ENCODE data around the gene MRPL53. TPM values are rescaled to one million over a fixed set of nuclear protein-coding genes. Genes with fewer than 3 reads are reported as not detected.

MRPL53 gene
- total and polyA plus RNA-seq, 2 of the 13 experiments (the other 11 are each of a cell fraction or from before 2014, with no cell fraction given): 34.3 to 51.9 TPM

DNA sequence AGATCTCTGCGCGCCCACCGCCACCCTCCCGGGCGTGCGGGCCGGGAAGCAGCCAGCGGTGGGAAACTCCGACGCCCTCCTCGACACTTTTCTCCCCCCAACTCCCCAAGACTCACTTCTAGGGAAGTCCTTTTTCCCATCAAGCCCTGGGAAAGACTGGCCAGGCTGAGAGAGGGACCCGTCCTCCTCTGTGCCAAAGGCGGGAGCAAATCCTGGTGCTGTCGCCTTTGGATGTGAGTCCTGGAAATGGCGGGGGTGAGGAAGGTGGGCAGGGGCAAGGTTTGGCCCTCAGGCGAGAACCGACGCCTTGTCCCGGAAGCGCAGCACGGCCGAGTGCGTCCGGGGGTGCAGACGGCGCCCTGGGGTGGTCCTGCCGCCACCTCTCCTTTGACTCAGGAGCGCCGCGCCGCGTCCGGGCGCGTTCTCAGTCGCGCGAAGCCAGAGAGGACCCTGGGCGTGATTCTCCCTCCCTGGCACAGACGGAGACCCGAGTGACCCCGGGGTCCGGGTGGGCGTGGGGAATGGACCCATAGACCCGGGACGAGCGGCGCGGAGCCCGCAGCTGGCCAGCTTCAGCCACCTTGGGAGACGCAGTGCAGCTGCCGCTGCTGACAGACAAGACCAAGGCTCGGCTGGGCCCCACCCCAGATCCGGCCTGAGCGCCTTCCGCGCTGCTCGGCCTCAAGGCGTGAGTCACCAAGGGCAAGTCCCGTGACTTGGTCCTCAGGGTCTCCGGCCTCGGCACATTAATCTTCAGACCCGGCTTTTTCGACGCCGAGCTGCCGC, 30.4 kb upstream of the MRPL53 start (continued):
- TF ChIP-seq, protein P1, sequence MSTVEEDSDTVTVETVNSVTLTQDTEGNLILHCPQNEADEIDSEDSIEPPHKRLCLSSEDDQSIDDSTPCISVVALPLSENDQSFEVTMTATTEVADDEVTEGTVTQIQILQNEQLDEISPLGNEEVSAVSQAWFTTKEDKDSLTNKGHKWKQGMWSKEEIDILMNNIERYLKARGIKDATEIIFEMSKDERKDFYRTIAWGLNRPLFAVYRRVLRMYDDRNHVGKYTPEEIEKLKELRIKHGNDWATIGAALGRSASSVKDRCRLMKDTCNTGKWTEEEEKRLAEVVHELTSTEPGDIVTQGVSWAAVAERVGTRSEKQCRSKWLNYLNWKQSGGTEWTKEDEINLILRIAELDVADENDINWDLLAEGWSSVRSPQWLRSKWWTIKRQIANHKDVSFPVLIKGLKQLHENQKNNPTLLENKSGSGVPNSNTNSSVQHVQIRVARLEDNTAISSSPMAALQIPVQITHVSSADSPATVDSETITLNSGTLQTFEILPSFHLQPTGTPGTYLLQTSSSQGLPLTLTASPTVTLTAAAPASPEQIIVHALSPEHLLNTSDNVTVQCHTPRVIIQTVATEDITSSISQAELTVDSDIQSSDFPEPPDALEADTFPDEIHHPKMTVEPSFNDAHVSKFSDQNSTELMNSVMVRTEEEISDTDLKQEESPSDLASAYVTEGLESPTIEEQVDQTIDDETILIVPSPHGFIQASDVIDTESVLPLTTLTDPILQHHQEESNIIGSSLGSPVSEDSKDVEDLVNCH (CRISPR knock-in tag; IDR thresholded peaks at IDR 0.05): peak; percentile 40; the same call in 1 of the 2 replicates
- TF ChIP-seq TBX3 (IDR thresholded peaks at IDR 0.05; ENCODE audit: borderline replicate concordance) (peak; percentile 30; the same call in 1 of the 2 replicates), ZNF672 (CRISPR knock-in tag; IDR thresholded peaks at IDR 0.05) (no peak), ZNF10 (CRISPR knock-in tag; IDR thresholded peaks at IDR 0.05; ENCODE audit: borderline replicate concordance, low read depth) (no peak), NONO (IDR thresholded peaks at IDR 0.05) (no peak), NONO (CRISPR knock-in tag; conservative IDR thresholded peaks at IDR 0.05) (peak; percentile 70; the same call in 1 of the 2 replicates), ZNF569 (CRISPR knock-in tag; IDR thresholded peaks at IDR 0.05; ENCODE audit: borderline replicate concordance) (no peak), POLR2AphosphoS2 (IDR thresholded peaks at IDR 0.05; ENCODE audit: low read depth, low read length) (no peak), NR2F2 (IDR thresholded peaks at IDR 0.05; ENCODE audit: borderline replicate concordance, low read depth) (no peak), PAX8 (CRISPR knock-in tag; IDR thresholded peaks at IDR 0.05; ENCODE audit: borderline replicate concordance) (0 out of 2 replicates have a peak, but pooled peaks have one; percentile 55), ZNF256 (CRISPR knock-in tag; conservative IDR thresholded peaks at IDR 0.05) (no peak), SSRP1 (CRISPR knock-in tag; IDR thresholded peaks at IDR 0.05) (no peak), RFX5 (IDR thresholded peaks at IDR 0.05; ENCODE audit: low read depth, low read length) (no peak)
- TF ChIP-seq, protein P2, sequence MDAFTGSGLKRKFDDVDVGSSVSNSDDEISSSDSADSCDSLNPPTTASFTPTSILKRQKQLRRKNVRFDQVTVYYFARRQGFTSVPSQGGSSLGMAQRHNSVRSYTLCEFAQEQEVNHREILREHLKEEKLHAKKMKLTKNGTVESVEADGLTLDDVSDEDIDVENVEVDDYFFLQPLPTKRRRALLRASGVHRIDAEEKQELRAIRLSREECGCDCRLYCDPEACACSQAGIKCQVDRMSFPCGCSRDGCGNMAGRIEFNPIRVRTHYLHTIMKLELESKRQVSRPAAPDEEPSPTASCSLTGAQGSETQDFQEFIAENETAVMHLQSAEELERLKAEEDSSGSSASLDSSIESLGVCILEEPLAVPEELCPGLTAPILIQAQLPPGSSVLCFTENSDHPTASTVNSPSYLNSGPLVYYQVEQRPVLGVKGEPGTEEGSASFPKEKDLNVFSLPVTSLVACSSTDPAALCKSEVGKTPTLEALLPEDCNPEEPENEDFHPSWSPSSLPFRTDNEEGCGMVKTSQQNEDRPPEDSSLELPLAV (CRISPR knock-in tag; conservative IDR thresholded peaks at IDR 0.05; ENCODE audit: low read depth): no peak
- TF ChIP-seq, protein P3, sequence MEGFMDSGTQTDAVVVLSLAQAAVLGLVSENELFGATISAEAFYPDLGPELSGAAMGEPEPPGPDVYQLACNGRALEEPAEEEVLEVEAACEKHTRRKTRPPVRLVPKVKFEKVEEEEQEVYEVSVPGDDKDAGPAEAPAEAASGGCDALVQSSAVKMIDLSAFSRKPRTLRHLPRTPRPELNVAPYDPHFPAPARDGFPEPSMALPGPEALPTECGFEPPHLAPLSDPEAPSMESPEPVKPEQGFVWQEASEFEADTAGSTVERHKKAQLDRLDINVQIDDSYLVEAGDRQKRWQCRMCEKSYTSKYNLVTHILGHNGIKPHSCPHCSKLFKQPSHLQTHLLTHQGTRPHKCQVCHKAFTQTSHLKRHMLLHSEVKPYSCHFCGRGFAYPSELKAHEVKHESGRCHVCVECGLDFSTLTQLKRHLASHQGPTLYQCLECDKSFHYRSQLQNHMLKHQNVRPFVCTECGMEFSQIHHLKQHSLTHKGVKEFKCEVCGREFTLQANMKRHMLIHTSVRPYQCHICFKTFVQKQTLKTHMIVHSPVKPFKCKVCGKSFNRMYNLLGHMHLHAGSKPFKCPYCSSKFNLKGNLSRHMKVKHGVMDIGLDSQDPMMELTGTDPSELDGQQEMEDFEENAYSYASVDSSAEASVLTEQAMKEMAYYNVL (CRISPR knock-in tag; IDR thresholded peaks at IDR 0.05; ENCODE audit: borderline replicate concordance): peak; percentile 67
- TF ChIP-seq, protein P4, sequence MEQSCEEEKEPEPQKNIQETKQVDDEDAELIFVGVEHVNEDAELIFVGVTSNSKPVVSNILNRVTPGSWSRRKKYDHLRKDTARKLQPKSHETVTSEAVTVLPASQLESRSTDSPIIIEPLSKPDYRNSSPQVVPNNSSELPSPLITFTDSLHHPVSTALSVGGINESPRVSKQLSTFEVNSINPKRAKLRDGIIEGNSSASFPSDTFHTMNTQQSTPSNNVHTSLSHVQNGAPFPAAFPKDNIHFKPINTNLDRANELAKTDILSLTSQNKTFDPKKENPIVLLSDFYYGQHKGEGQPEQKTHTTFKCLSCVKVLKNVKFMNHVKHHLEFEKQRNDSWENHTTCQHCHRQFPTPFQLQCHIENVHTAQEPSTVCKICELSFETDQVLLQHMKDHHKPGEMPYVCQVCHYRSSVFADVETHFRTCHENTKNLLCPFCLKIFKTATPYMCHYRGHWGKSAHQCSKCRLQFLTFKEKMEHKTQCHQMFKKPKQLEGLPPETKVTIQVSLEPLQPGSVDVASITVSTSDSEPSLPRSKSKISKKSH (CRISPR knock-in tag; IDR thresholded peaks at IDR 0.05; ENCODE audit: borderline replicate concordance): peak; percentile 64; the same call in 1 of the 2 replicates
- TF ChIP-seq, protein P5, sequence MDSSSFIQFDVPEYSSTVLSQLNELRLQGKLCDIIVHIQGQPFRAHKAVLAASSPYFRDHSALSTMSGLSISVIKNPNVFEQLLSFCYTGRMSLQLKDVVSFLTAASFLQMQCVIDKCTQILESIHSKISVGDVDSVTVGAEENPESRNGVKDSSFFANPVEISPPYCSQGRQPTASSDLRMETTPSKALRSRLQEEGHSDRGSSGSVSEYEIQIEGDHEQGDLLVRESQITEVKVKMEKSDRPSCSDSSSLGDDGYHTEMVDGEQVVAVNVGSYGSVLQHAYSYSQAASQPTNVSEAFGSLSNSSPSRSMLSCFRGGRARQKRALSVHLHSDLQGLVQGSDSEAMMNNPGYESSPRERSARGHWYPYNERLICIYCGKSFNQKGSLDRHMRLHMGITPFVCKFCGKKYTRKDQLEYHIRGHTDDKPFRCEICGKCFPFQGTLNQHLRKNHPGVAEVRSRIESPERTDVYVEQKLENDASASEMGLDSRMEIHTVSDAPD (CRISPR knock-in tag; IDR thresholded peaks at IDR 0.05): peak; percentile 45; the same call in 1 of the 2 replicates

All from HepG2 (cell line).